Activated CD4-positive, alpha-beta T cell treated with anti-CD3 and anti-CD28 coated beads, Interleukin-2, amount 10 ng/mL, durations not matched to agents 24 days and 14 days (primary cell): Measurements from ENCODE around the gene MPZL1. TPM values are rescaled to one million over a fixed set of nuclear protein-coding genes. Genes with fewer than 3 reads are reported as not detected.
"Not testable (repeated sequence)": the region's sequence is repeated elsewhere in the genome, so short reads cannot be mapped to it uniquely, and the experiment has no call there.

Experiments used
- DNase-seq: peaks from one replicate; pipeline ENCODE4 v3.0.0; 2022
- H3K27ac Mint-ChIP-seq: one replicate; pipeline ENCODE4 v1.8.0; 2022; ENCODE audit warnings: mild to moderate bottlenecking, mixed read lengths
- H3K27me3 Mint-ChIP-seq: one replicate; pipeline ENCODE4 v1.8.0; 2022; ENCODE audit warnings: mixed read lengths
- H3K36me3 Mint-ChIP-seq: one replicate; pipeline ENCODE4 v1.8.0; 2022; ENCODE audit warnings: low read depth, mild to moderate bottlenecking, mixed read lengths
- H3K4me1 Mint-ChIP-seq: one replicate; pipeline ENCODE4 v1.8.0; 2021; ENCODE audit warnings: mixed read lengths
- H3K4me3 Mint-ChIP-seq: one replicate; pipeline ENCODE4 v1.8.0; 2022; ENCODE audit warnings: mild to moderate bottlenecking, moderate library complexity, mixed read lengths
- H3K9me3 Mint-ChIP-seq: one replicate; pipeline ENCODE4 v1.8.0; 2021; ENCODE audit warnings: mixed read lengths
- intact Hi-C: fragments of 100-400 bp; cut with micrococcal nuclease; formaldehyde crosslinking; loops from one replicate; pipeline ENCODE4 v1.15.1; 2023
- total RNA-seq: library from RNA; stranded (reverse); gene quantifications from 2 replicates; pipeline ENCODE4 v1.2.3, GENCODE V29; 2022

Gene MPZL1
- total RNA-seq, 1 donor from 2014 or later, result 41.8 TPM

- no peak for DNase-seq
- peaks cover 5% of the 10 kb centered on the region for H3K4me1 Mint-ChIP-seq
- no peak overlapping the region for H3K27ac Mint-ChIP-seq
- H3K9me3 Mint-ChIP-seq, result peaks cover 10% of the 10 kb centered on the region
- no peak overlapping the region for H3K4me3 Mint-ChIP-seq
- no peaks in the 10 kb centered on the region for H3K27me3 Mint-ChIP-seq
- intact Hi-C loops, result no loop called here
- peaks cover 19% of the 10 kb centered on the region for H3K36me3 Mint-ChIP-seq
Observed at GRCh38 chr1:167737169-167737568, 15.4 kb downstream of the MPZL1 start.

GRCh38 chr1:167738158-167738557, 16.4 kb downstream of the MPZL1 start:
- H3K27me3 Mint-ChIP-seq, result no peaks in the 10 kb centered on the region
- H3K27ac Mint-ChIP-seq, result no peak overlapping the region
- no peak for DNase-seq
- H3K4me3 Mint-ChIP-seq, result no peak overlapping the region
- peaks cover 25% of the 10 kb centered on the region for H3K36me3 Mint-ChIP-seq
- intact Hi-C loops, result no loop called here
- H3K9me3 Mint-ChIP-seq, result peaks cover 10% of the 10 kb centered on the region
- peaks cover 12% of the 10 kb centered on the region for H3K4me1 Mint-ChIP-seq

- H3K9me3 Mint-ChIP-seq, result peaks cover 10% of the 10 kb centered on the region
Observed at GRCh38 chr1:167739752-167740151, 18.0 kb downstream of the MPZL1 start.

GRCh38 chr1:167741103-167741502, 19.3 kb downstream of the MPZL1 start:
- H3K27me3 Mint-ChIP-seq, H3K4me3 Mint-ChIP-seq, DNase-seq, intact Hi-C loops, H3K9me3 Mint-ChIP-seq, H3K27ac Mint-ChIP-seq: not testable (repeated sequence)
- peaks cover 18% of the 10 kb centered on the region for H3K36me3 Mint-ChIP-seq
- peaks cover 24% of the 10 kb centered on the region for H3K4me1 Mint-ChIP-seq

More at GRCh38 chr1:167739752-167740151, 18.0 kb downstream of the MPZL1 start:
- Mint-ChIP-seq H3K27ac (no peak overlapping the region), H3K4me3 (no peak overlapping the region), H3K4me1 (peaks cover 21% of the 10 kb centered on the region), H3K36me3 (peaks cover 21% of the 10 kb centered on the region), H3K27me3 (no peaks in the 10 kb centered on the region)
- DNase-seq, result no peak
- intact Hi-C loops, result no loop called here

- Mint-ChIP-seq H3K4me1 (peaks cover 28% of the 10 kb centered on the region), H3K27ac (peak overlapping the region; percentile 46), H3K36me3 (peaks cover 19% of the 10 kb centered on the region)
- H3K4me3 Mint-ChIP-seq, H3K27me3 Mint-ChIP-seq, intact Hi-C loops, H3K9me3 Mint-ChIP-seq, DNase-seq: not testable (repeated sequence)
Observed at GRCh38 chr1:167742392-167743057, 20.7 kb downstream of the MPZL1 start.

GRCh38 chr1:167744901-167745300, 23.1 kb downstream of the MPZL1 start:
- H3K4me3 Mint-ChIP-seq, result no peak overlapping the region
- no peak for DNase-seq
- H3K36me3 Mint-ChIP-seq, result peaks cover 7% of the 10 kb centered on the region
- no peak overlapping the region for H3K27ac Mint-ChIP-seq
- intact Hi-C loops, result no loop called here
- H3K27me3 Mint-ChIP-seq, result no peaks in the 10 kb centered on the region
- H3K9me3 Mint-ChIP-seq, result peaks cover under 1% of the 10 kb centered on the region
- peaks cover 25% of the 10 kb centered on the region for H3K4me1 Mint-ChIP-seq

GRCh38 chr1:167746013-167746672, 24.4 kb downstream of the MPZL1 start:
- H3K4me3 Mint-ChIP-seq, result no peak overlapping the region
- intact Hi-C loops, result no loop called here
- no peak overlapping the region for H3K27ac Mint-ChIP-seq
- H3K36me3 Mint-ChIP-seq, result peaks cover 7% of the 10 kb centered on the region
- DNase-seq, result no peak
- H3K4me1 Mint-ChIP-seq, result peaks cover 22% of the 10 kb centered on the region
- H3K27me3 Mint-ChIP-seq, result no peaks in the 10 kb centered on the region
- no peaks in the 10 kb centered on the region for H3K9me3 Mint-ChIP-seq

- Mint-ChIP-seq H3K9me3 (no peaks in the 10 kb centered on the region), H3K4me3 (no peak overlapping the region), H3K36me3 (peaks cover 9% of the 10 kb centered on the region), H3K27me3 (no peaks in the 10 kb centered on the region), H3K4me1 (peaks cover 26% of the 10 kb centered on the region), H3K27ac (no peak overlapping the region)
- intact Hi-C loops, result no loop called here
- DNase-seq, result no peak
Observed at GRCh38 chr1:167746988-167747655, 25.3 kb downstream of the MPZL1 start.

- Mint-ChIP-seq H3K4me3 (no peak overlapping the region), H3K27ac (no peak overlapping the region), H3K4me1 (peaks cover 27% of the 10 kb centered on the region), H3K27me3 (no peaks in the 10 kb centered on the region), H3K36me3 (peaks cover 3% of the 10 kb centered on the region), H3K9me3 (no peaks in the 10 kb centered on the region)
- no peak for DNase-seq
- intact Hi-C loops, result no loop called here
Observed at GRCh38 chr1:167747988-167748387, 26.2 kb downstream of the MPZL1 start.

- DNase-seq, result no peak
- Mint-ChIP-seq H3K36me3 (peaks cover 3% of the 10 kb centered on the region), H3K9me3 (no peaks in the 10 kb centered on the region), H3K27me3 (no peaks in the 10 kb centered on the region), H3K27ac (no peak overlapping the region), H3K4me3 (no peak overlapping the region), H3K4me1 (peaks cover 23% of the 10 kb centered on the region)
- intact Hi-C loops, result no loop called here
Observed at GRCh38 chr1:167748906-167749305, 27.1 kb downstream of the MPZL1 start.

- no peaks in the 10 kb centered on the region for H3K9me3 Mint-ChIP-seq
- H3K36me3 Mint-ChIP-seq, result peaks cover 3% of the 10 kb centered on the region
- no peak for DNase-seq
- peaks cover 20% of the 10 kb centered on the region for H3K4me1 Mint-ChIP-seq
- no peak overlapping the region for H3K4me3 Mint-ChIP-seq
- intact Hi-C loops, result loop anchor here (5.0 kb wide), 1 partner anchor 48 kb away; no protein-coding TSS in a partner anchor
- H3K27ac Mint-ChIP-seq, result no peak overlapping the region
- H3K27me3 Mint-ChIP-seq, result no peaks in the 10 kb centered on the region
Observed at GRCh38 chr1:167749741-167750140, 28.0 kb downstream of the MPZL1 start.

- intact Hi-C loops, result loop anchor here (5.0 kb wide), 1 partner anchor 47 kb away; no protein-coding TSS in a partner anchor
- Mint-ChIP-seq H3K27me3 (no peaks in the 10 kb centered on the region), H3K4me1 (peaks cover 18% of the 10 kb centered on the region), H3K4me3 (no peak overlapping the region), H3K9me3 (no peaks in the 10 kb centered on the region), H3K27ac (no peak overlapping the region), H3K36me3 (peaks cover 3% of the 10 kb centered on the region)
- DNase-seq, result no peak
Observed at GRCh38 chr1:167750641-167751040, 28.9 kb downstream of the MPZL1 start.

GRCh38 chr1:167751676-167752075, 29.9 kb downstream of the MPZL1 start:
- H3K9me3 Mint-ChIP-seq, result no peaks in the 10 kb centered on the region
- peaks cover 15% of the 10 kb centered on the region for H3K4me1 Mint-ChIP-seq
- no peak for DNase-seq
- no peak overlapping the region for H3K27ac Mint-ChIP-seq
- no peak overlapping the region for H3K4me3 Mint-ChIP-seq
- no peaks in the 10 kb centered on the region for H3K27me3 Mint-ChIP-seq
- intact Hi-C loops, result loop anchor here (1.0 to 5.0 kb wide), 2 partner anchors 11 to 46 kb away; no protein-coding TSS in a partner anchor
- H3K36me3 Mint-ChIP-seq, result peaks cover 3% of the 10 kb centered on the region
